Choroid plexus epithelial cell (primary cell): ENCODE measurements around the gene ZNF14.

ENCODE experiments used
- DNase-seq: peaks from one replicate; pipeline ENCODE4 v3.0.0-alpha.2; 2010; ENCODE audit warnings: low read depth
- H3K4me3 ChIP-seq: 2 replicates; pipeline ENCODE4 v1.5.1; 2011; ENCODE audit warnings: low read depth, mild to moderate bottlenecking, control low read depth, low read length, moderate library complexity
- TF ChIP-seq, protein P1 (sequence below): conservative IDR thresholded peaks from 2 replicates; pipeline ENCODE4 v1.5.1; 2011; ENCODE audit warnings: low read depth, mild to moderate bottlenecking, control low read depth, inconsistent platforms, low read length, moderate library complexity

Gene ZNF14

DNA sequence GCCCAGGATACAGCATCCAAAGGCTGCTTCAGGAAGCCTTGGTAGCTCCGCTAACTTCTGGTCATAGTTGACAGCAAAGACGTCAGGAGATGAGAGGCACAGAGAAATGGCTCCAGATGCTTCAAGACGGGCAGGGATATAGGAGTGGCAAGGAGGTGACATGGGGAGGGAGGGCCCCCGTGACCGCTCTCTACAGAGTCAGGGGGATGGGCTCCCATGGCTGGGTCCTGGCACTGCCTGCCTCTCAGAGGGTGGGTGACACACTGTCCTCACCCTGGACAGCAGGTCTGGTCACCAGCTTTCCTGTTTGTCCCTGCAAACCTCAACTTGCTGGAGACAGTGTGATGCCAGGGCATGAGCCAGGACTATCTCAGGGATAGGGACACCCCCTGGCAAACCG, 10.3 kb upstream of the ZNF14 start:
- no peak for DNase-seq
- no peak overlapping the region for H3K4me3 ChIP-seq
- TF ChIP-seq, protein P1, sequence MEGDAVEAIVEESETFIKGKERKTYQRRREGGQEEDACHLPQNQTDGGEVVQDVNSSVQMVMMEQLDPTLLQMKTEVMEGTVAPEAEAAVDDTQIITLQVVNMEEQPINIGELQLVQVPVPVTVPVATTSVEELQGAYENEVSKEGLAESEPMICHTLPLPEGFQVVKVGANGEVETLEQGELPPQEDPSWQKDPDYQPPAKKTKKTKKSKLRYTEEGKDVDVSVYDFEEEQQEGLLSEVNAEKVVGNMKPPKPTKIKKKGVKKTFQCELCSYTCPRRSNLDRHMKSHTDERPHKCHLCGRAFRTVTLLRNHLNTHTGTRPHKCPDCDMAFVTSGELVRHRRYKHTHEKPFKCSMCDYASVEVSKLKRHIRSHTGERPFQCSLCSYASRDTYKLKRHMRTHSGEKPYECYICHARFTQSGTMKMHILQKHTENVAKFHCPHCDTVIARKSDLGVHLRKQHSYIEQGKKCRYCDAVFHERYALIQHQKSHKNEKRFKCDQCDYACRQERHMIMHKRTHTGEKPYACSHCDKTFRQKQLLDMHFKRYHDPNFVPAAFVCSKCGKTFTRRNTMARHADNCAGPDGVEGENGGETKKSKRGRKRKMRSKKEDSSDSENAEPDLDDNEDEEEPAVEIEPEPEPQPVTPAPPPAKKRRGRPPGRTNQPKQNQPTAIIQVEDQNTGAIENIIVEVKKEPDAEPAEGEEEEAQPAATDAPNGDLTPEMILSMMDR, result no peak

DNA sequence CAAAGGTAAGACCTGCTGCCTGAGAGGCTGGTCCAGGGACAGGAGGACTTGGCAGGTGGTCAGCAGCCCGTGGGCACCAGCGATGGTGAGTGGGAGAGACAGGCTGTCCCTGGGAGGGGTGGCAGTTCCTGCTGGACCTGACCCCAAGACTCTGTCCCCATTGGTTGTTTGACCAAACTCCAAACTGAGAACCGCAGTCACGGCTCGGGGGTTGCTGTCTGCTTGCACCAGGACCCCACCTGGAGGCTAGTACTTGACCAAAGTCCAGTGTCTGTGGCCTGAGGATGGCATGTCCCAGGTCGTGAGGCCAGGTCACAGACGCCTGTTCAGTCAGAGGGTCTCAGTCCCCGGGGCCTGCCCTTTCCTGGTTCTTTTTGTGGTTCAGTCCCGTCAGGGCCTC, 9.9 kb upstream of the ZNF14 start:
- no peak overlapping the region for H3K4me3 ChIP-seq
- no peak for DNase-seq
- TF ChIP-seq, protein P1, result no peak

DNA sequence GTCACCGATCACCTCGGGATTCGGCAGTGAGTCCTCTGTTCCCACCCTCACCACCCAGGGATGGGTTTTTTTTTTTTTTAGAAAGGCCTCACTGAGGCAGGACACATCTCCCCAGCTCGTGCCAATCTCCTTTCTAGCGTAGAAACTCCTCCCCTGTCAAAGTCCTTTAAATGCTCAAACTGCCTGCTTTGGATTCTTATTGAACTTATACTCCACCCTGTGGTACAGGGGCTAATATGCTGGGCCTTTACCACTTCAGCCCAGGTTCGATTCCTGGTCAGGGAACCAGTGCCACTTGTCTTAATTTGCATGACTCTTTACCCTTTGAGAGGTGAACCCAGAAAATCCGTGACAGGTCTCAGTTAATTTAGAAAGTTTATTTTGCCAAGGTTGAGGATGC, 8.3 kb upstream of the ZNF14 start:
- TF ChIP-seq, protein P1, result no peak
- DNase-seq, result no peak
- H3K4me3 ChIP-seq, result no peak overlapping the region

DNA sequence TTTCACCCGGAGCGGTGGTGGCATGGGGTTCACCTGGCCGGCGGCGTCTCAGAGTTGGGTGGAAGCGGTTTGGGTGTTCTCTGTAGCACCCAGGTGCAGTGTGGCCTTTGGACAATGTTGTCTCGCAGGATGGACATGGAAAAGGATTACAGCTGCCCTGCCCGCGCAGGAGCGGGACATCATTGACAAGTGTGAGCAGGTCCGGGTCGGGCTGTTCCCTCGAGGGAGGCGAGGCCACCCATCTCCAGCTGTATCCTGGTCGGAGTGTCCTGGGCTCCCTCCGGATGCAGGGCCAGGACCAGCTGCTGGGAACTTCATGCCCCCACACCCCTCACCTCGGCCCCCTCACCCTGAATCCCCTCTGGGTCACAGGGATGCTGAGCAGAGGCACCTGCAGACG, 7.8 kb upstream of the ZNF14 start:
- TF ChIP-seq, protein P1, result no peak
- no peak for DNase-seq
- H3K4me3 ChIP-seq, result no peak overlapping the region

DNA sequence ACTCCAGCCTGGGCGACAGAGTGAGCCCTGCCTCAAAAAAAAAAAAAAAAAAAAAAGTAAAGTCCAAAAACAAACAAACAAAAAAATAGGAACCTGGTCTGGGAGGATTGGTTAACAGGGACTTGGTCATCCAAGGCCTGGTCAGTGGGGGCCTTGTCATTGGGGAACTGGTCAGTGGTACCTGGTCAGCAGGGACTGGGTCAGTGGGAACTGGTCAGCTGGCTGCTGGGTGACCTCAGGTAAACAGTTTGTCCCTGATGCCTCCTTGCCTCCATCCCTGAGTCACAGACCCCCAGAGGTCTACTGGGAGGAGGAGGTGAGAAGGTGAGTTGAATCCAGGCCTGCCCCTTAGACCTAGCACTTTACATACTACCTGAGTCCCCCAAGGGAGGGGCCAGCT, 5.7 kb upstream of the ZNF14 start:
- no peak overlapping the region for H3K4me3 ChIP-seq
- DNase-seq, result no peak
- TF ChIP-seq, protein P1, result no peak

DNA sequence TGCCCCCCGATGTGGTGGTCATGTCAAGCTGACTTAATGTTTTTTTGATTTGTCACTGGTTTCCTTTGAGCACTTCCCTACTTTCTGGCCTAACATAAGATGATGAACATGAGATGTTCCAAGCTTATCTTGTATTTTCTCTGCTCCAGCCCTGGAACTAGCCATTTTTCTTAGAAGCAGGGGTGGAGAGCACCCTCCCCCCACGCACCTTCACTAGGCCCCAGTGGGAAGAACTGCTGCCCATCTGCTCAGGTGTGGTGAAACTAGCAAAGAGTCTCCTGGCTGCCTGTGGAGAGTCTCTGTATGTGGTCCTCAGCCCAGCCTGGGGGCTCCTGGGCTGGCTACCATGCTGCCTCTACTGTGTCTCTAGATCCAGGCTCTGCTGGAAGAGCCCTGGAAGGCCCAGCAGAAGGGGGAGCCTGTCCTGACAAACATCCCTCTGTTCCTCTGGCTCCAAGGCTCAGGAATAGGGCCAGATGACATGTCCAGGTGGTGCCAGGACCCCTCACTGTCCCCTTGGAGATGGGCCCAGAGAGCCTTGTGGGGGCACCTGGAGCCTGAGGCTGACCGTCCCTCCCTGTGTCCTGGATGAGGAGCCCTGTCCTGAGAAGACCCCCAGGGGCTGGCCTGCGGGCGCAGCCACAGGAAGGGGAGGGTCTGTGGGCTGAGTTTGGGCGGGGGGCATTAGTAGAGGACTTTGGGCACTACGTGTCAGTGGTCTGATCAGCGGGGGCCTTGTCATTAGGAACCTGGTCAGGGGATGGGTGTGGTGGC, 4.8 kb upstream of the ZNF14 start:
- H3K4me3 ChIP-seq, result no peak overlapping the region
- no peak for DNase-seq
- TF ChIP-seq, protein P1, result no peak

DNA sequence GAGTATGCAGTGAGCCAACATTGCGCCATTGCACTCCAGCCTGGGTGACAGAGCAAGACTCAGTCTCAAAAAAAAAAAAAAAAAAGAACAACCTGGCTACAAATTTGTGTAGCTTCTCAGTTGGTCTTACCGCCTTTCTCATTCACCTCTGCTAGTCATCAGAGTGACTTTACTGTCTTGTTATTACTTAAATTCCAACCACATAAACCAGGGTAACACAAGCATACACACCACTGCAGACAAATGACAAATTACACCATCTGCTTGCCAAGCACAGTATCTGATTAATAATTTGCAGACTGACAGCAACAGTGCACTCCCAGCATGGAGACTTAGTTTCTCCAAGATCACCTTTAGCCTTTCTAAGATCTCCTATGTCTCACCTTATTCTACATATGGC, 11.0 kb downstream of the ZNF14 start:
- TF ChIP-seq, protein P1, result no peak
- DNase-seq, result no peak
- no peak overlapping the region for H3K4me3 ChIP-seq
